ENCODE data around the gene KRTAP1-4.
"Not testable (repeated sequence)": the region's sequence is repeated elsewhere in the genome, so short reads cannot be mapped to it uniquely, and the experiment has no call there.

- TF ChIP-seq JUND (IDR thresholded peaks at IDR 0.05; ENCODE audit: low read length); CTCF (IDR thresholded peaks at IDR 0.05; ENCODE audit: control extremely low read depth in 1 of 3, insufficient read depth in 1 of 3, low read depth in 1 of 3, low read length in 3 of 3); RAD21 (IDR thresholded peaks at IDR 0.05 in 1 of 2, conservative IDR thresholded peaks at IDR 0.05 in 1 of 2; ENCODE audit: low read depth in 2 of 2, low read length in 2 of 2); POLR2A (IDR thresholded peaks at IDR 0.05; ENCODE audit: control extremely low read depth in 1 of 2, low read depth in 2 of 2, low read length in 2 of 2); E2F6 (IDR thresholded peaks at IDR 0.05); EP300 (IDR thresholded peaks at IDR 0.05; ENCODE audit: borderline replicate concordance in 1 of 2, low read depth in 2 of 2, low read length in 2 of 2); CEBPB (IDR thresholded peaks at IDR 0.05; ENCODE audit: low read depth, low read length); POLR2AphosphoS5 (IDR thresholded peaks at IDR 0.05; ENCODE audit: low read depth, low read length); ZNF274 (IDR thresholded peaks at IDR 0.05; ENCODE audit: borderline replicate concordance, extremely low read depth, low read length); EZH2 (IDR thresholded peaks at IDR 0.05; ENCODE audit: low read depth, low read length, severe bottlenecking): not testable (repeated sequence)
Observed at GRCh38 chr17:41055130-41055529, 25.1 kb upstream of the KRTAP1-4 start, which contains the start of gene KRTAP2-2.

All from H1 (cell line).